ENCODE measurements around the gene KDM2B. TPM values are rescaled to one million over a fixed set of nuclear protein-coding genes. Genes with fewer than 3 reads are reported as not detected.

KDM2B gene
- polyA plus RNA-seq, 1 donor from 2014 or later = 85.5 TPM

DNA sequence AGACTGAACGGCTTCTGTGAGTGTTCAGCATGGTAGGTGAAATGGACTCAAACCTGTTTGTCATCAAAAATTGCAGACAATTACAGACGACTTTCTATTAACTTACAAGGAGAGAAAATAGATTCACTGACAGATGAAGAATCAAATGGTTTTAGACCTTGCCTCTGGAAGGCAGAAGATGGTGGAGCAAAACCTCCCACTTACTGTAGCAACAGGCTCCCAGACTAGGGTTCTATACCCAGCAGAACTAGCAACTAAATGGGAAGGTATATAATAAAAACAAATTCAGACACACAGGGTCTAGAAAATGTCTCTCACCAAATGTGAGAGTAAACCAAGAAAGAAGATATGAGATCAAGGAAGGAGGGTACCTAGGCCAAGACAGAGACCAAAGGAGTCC is 144.1 kb downstream of the KDM2B start:
- Histone ChIP-seq H3K79me2 (replicated peaks; ENCODE audit: insufficient read depth, low read length) (no peaks in the 10 kb centered on the region), H3K4me2 (ENCODE audit: low read length) (no peak overlapping the region), H3F3A (ENCODE audit: insufficient read depth, low read length, poor library complexity, severe bottlenecking) (no peaks in the 10 kb centered on the region), H3K27me3 (ENCODE audit: insufficient read depth, low read depth, low read length) (no peaks in the 10 kb centered on the region), H3K4me3 (ENCODE audit: low read length) (no peak overlapping the region), H3K27ac (ENCODE audit: low read length) (no peak overlapping the region), H3K9me3 (ENCODE audit: low read length) (no peaks in the 10 kb centered on the region), H3K9me2 (ENCODE audit: insufficient read depth, low read length) (no peaks in the 10 kb centered on the region), H2AFZ (ENCODE audit: low read depth, low read length) (no peak overlapping the region), H4K20me1 (ENCODE audit: insufficient read depth) (no peaks in the 10 kb centered on the region), H3K9ac (ENCODE audit: low read length) (no peak overlapping the region), H3K36me3 (ENCODE audit: insufficient read depth, low read length) (no peaks in the 10 kb centered on the region)
- no peak for TF ChIP-seq SMC3 (conservative IDR thresholded peaks at IDR 0.05; ENCODE audit: poor library complexity)
- no peak for TF ChIP-seq EZH2 (IDR thresholded peaks at IDR 0.05; ENCODE audit: borderline replicate concordance, insufficient read depth, low read length, poor library complexity, severe bottlenecking)
- no peak for TF ChIP-seq RAD21 (conservative IDR thresholded peaks at IDR 0.05)

DNA sequence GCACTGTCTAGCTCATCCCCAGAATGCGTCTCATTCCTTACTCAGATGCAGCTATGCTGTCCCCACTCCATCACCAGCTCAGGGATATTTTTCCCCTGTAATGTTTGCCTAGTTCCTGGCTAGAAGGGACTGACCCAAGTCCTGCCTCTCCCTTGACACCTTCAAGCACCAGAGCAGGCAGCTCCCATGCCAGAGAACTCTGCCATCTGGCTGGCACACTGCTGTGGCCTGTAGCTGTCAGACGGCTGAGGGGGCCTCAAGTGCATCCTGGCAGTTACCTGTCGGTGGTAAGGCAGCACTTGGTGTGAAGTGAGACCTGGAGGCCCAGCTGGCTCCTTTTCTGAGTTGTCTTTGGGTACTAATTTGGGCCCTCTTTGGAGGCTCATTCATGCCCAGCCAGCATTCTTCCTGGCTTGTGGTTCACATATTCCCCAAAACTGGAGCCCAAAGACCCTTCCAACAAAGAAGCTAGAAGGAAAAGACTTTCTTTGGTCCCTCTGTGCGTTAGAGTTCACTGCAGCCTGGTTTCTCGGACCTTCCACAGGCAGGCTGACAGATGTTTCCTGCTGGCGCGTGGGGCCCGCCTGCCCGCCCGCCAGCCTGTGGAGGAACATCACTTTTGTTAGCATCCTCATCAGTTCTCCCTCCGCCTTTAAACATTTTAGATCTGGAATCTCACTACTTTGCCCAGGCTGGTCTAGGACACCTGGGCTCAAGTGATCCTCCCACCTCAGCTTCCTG is 147.9 kb downstream of the KDM2B start:
- Histone ChIP-seq H3K27ac (ENCODE audit: low read length) (no peak overlapping the region), H3K9me3 (ENCODE audit: low read length) (no peaks in the 10 kb centered on the region), H3K4me2 (ENCODE audit: low read length) (no peak overlapping the region), H3K4me3 (ENCODE audit: low read length) (no peak overlapping the region), H3K9ac (ENCODE audit: low read length) (no peak overlapping the region), H3K27me3 (ENCODE audit: insufficient read depth, low read depth, low read length) (no peaks in the 10 kb centered on the region), H3F3A (ENCODE audit: insufficient read depth, low read length, poor library complexity, severe bottlenecking) (no peaks in the 10 kb centered on the region), H3K9me2 (ENCODE audit: insufficient read depth, low read length) (no peaks in the 10 kb centered on the region), H3K79me2 (replicated peaks; ENCODE audit: insufficient read depth, low read length) (no peaks in the 10 kb centered on the region), H4K20me1 (ENCODE audit: insufficient read depth) (no peaks in the 10 kb centered on the region), H3K36me3 (ENCODE audit: insufficient read depth, low read length) (no peaks in the 10 kb centered on the region), H2AFZ (ENCODE audit: low read depth, low read length) (no peak overlapping the region)
- no peak for TF ChIP-seq TAF1 (IDR thresholded peaks at IDR 0.05; ENCODE audit: low read depth)
- no peak for TF ChIP-seq MXI1 (conservative IDR thresholded peaks at IDR 0.05; ENCODE audit: poor library complexity, severe bottlenecking)
- TF ChIP-seq EZH2 (IDR thresholded peaks at IDR 0.05; ENCODE audit: borderline replicate concordance, insufficient read depth, low read length, poor library complexity, severe bottlenecking) = no peak
- TF ChIP-seq SMC3 (conservative IDR thresholded peaks at IDR 0.05; ENCODE audit: poor library complexity) = no peak
- no peak for TF ChIP-seq RAD21 (conservative IDR thresholded peaks at IDR 0.05)
- TF ChIP-seq, protein P1, sequence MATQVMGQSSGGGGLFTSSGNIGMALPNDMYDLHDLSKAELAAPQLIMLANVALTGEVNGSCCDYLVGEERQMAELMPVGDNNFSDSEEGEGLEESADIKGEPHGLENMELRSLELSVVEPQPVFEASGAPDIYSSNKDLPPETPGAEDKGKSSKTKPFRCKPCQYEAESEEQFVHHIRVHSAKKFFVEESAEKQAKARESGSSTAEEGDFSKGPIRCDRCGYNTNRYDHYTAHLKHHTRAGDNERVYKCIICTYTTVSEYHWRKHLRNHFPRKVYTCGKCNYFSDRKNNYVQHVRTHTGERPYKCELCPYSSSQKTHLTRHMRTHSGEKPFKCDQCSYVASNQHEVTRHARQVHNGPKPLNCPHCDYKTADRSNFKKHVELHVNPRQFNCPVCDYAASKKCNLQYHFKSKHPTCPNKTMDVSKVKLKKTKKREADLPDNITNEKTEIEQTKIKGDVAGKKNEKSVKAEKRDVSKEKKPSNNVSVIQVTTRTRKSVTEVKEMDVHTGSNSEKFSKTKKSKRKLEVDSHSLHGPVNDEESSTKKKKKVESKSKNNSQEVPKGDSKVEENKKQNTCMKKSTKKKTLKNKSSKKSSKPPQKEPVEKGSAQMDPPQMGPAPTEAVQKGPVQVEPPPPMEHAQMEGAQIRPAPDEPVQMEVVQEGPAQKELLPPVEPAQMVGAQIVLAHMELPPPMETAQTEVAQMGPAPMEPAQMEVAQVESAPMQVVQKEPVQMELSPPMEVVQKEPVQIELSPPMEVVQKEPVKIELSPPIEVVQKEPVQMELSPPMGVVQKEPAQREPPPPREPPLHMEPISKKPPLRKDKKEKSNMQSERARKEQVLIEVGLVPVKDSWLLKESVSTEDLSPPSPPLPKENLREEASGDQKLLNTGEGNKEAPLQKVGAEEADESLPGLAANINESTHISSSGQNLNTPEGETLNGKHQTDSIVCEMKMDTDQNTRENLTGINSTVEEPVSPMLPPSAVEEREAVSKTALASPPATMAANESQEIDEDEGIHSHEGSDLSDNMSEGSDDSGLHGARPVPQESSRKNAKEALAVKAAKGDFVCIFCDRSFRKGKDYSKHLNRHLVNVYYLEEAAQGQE (IDR thresholded peaks at IDR 0.05; ENCODE audit: borderline replicate concordance) = no peak
- TF ChIP-seq, protein P2, sequence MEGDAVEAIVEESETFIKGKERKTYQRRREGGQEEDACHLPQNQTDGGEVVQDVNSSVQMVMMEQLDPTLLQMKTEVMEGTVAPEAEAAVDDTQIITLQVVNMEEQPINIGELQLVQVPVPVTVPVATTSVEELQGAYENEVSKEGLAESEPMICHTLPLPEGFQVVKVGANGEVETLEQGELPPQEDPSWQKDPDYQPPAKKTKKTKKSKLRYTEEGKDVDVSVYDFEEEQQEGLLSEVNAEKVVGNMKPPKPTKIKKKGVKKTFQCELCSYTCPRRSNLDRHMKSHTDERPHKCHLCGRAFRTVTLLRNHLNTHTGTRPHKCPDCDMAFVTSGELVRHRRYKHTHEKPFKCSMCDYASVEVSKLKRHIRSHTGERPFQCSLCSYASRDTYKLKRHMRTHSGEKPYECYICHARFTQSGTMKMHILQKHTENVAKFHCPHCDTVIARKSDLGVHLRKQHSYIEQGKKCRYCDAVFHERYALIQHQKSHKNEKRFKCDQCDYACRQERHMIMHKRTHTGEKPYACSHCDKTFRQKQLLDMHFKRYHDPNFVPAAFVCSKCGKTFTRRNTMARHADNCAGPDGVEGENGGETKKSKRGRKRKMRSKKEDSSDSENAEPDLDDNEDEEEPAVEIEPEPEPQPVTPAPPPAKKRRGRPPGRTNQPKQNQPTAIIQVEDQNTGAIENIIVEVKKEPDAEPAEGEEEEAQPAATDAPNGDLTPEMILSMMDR (IDR thresholded peaks at IDR 0.05; ENCODE audit: poor library complexity, severe bottlenecking) = no peak
- no peak for TF ChIP-seq EP300 (conservative IDR thresholded peaks at IDR 0.05; ENCODE audit: poor library complexity, severe bottlenecking)
